Glomerular endothelial cell (primary cell): ENCODE measurements around the gene PPP1R18. TPM values are rescaled to one million over a fixed set of nuclear protein-coding genes. Genes with fewer than 3 reads are reported as not detected.

Experiments used
- DNase-seq: peaks from one replicate; pipeline ENCODE4 v3.0.0-alpha.2; 2011; ENCODE audit warnings: low read depth, low spot score; ENCODE audit errors: extremely low read depth
- total RNA-seq: library from RNA; depleted of rRNA; stranded (reverse); fragments of >200 nt; gene quantifications from 2 replicates; pipeline ENCODE4 v1.2.3, GENCODE V29; 2015

PPP1R18 gene
- total RNA-seq, 1 donor from 2014 or later: 147 TPM

DNA sequence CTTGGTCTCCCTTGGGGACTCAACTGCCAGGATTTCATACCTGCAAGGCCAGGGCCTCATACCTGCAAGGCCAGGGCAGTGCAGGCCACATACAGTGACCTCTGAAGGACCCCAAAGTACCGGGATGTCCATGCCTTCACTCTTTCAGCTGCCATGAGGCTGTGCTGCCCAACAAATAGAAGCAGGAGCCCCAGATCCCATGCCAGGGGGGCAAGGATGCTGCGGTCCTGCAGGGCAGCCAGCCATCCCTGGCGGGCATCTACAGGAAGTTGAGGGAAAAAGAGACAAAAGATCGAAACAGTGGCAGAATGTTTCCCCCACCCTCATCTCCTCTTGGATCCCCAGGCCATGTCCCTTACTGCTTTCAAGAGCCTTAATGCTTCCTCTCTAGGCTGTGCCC lies 3.5 kb upstream of the PPP1R18 start:
- DNase-seq: no peak

DNA sequence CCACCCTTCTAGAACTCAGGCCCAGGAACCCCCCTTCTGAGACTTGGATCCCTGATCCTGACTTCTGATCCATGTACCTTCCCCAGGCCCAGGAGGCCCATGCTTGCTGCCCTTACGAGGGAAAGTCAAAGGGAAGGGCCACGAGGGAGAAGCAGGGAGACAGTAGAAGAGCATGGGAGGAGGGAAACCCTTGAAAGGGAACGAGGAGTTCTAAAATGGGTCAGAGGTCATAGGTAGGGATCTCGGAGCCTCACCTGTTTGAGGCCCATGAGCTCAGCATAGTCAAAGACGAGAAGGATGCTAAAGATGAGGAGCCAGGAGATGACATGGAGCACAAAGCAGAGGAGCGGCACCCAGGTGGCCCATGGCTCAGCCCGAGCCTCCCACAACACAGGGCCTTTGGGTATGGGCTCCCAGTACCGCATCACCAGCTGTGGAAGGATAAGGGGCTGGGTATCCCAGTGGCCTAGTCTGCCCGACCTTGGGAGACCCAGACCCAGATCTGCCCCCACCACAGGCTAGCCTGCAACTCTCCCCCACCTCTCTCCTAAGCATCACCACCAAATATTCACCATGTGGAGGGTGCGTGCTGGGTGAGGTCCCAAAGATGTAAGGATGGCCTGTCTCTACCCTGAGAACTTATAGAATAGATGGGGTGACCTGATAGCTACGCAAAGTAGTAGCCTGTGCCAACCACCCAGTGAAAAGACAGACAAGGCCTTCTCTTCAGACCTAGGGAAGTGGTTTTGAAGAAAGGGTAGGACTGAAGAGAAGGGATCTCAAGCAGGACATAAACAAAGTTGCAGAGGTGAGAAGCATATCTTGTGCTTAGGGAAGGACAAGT lies 2.8 kb upstream of the PPP1R18 start:
- DNase-seq: no peak

DNA sequence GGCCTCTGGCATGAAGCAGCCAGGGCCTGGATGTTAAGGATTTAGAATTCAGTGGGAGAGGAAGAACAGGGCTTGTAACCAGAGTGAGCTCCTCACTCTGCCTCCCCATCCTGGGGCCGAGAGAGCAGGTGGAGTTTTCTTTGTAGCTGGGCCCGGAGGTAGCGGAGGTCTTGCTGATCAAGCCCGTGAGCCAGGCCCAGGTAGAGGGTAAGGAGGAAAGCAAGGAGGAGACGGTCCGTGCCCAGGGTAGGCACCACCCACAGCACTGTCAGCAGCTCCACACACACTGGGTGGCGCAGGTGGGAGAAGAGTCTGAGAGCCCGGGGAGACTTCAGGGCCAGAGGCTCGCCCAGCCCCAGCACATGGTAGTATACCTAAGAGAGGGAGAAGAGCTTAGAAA lies 2.1 kb upstream of the PPP1R18 start:
- DNase-seq: no peak

DNA sequence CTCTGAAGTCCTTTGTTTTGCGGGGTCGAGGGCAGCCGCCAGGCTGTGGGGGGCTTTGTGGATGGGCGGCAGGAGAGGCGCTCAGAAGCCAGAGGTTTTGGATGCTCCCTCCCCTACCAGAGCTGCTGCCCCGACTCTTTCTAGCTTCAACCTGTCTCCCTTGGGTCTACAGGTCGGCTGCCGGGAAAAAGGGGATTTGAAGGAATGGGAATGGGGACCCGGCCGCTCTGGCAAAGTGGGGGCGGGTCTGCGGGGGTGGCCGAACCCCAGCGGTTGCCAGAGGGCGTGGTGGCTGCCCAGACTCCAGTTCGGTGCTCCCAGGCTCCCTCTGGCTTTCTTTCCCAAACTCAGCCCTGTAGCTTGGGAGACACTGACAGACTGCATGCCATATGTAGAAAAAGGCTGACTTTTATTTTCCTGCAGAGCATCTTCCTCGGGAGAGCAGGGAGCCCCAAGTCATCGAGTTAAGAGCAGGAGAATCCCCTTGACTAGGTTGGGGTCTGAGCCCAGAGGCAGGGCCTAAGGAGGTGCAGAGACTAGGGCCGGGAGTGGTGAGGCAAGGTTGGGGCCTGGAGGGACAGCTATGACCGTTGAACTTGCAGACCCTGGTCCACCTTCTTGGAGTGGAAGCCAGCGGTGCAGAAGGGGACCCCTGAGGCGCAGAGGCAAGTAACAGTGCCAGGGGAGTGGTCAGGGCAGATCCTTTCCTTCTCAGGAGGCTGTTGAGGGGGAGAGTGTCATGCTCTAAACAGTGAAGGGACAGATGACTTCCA lies 1.4 kb upstream of the PPP1R18 start:
- DNase-seq: no peak

DNA sequence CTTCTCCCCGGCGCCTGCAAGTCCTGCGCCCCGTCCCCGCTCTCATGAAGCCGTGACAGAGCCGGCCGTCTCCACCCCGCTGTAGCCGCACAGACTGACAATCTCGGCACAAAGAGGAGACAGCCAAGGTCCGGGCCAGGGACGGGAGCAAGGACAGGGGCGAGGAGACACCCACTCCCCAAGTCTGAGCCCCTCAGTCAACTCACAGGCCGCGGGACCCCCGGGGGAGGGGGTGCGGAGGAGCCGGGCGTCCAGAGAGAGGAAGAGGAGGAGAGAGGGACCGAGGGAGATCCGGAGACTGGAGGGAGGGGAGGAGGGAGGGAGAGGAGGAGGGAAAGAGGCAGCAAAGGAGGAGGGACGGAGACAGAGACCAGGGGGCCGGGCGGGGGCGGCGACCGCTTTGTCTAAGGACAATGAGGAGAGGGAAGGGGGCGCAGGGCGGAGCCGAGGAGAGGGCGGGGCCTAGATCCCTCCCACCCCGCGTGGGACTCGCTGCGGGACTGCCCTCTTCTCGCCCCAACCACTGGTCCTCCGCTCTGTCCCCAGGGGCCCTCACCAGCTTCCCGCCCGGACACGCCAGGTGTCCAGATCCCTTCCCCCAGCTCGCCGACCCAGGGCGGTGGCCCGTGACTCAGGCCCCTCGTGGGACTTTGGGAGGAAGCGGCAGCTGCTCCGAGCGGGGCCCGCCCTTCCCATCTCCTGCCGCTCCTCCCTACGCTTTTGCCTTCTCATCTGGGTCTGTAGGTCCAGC lies 638 bp upstream of the PPP1R18 start:
- no peak for DNase-seq

DNA sequence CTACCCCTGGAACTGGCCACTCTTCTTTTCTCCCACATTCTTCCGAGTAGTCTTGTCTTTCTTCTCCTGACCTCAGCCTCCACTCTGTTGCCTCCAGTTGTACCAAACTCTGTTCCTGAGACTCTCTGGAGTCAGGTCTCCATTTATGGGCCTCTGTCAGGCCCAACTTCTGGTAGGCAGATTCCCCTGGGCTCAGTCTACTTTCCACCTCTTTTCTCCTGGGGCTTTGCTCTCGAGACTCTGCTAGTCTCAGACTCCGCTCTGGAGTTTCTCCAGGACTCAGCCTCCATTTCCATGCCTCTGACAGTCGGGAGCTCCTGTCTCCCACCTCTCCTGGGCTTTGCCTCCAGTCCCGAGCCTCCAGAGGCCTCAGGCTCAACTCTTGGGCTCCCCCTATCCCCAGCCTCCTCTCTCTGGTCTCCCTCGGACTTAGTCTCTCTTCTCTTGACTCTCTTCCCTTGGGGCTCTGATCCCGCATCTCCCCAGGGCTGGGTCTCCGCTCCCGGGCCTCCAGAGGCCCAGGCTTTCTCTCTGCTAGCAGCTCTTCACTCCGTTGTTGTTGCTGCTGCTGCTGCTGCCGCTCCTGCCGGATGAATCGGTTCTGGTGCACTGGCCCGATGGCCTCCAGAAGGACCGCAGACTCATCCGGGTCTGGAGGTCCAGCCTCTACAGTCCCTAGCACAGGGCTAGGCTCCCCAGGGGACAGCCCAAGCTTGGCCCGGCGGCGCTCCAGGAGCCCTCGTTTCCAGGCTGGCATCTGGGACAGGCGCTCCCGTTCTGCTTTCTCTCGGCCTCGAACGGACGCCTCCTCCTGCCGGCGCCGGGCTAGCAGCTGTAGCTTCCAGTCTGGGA lies 1.1 kb downstream of the PPP1R18 start:
- DNase-seq: no peak

DNA sequence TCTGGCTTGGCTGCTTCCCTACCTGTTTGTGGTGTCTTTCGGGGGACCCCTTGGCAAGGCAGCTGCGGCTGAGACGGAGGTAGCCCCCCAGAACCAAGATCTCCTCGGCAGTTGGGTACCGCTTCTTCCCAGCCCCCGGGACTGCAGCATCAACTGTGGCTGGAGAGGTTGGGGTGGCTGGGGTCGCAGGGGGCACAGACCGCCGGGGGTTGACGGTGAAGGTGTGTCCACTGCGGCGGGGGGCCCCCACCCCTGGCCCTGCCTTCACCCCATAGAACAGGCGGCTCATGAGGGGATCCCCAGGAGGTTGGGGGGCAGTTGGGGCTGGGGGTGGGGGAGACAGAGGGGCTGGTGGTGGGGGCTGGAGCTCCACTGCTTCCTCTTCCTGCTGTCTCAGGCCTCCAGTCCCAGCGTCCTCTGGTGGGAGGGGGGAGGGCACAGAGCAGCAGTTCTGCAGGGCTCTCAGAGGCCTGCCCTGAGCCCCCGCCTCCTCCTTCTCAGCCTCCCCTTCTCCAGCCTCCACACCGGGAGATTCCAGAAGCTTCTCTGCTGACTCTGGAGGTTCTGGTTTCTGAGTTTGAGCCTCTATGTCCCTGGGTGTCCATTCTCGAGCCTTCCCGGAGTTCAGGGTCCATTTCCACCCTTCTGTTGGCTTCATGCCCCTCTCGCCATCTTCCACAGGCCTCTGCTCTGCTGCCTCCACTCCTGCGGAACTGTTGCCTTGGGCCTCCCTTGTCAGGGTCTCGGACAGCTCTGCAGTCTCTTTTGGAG lies 1.9 kb downstream of the PPP1R18 start:
- no peak for DNase-seq

DNA sequence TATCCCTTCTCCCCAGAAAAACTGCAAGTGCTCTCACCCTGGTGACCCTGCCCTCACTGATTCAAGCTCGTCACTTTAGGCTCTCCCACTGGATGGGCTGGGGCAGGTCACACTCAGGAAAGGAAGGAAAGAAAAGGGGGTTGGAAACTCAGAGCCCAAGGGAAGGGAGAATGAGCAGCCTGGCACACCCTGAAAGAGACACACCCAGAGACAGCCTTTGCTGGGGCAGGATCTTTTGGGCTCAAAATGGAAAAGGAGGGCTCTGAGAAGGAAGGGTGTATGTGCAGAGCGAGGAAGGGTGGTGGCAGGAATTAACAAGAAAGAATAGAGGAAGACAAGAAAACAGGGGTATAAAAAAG lies 2.5 kb downstream of the PPP1R18 start:
- DNase-seq: no peak

DNA sequence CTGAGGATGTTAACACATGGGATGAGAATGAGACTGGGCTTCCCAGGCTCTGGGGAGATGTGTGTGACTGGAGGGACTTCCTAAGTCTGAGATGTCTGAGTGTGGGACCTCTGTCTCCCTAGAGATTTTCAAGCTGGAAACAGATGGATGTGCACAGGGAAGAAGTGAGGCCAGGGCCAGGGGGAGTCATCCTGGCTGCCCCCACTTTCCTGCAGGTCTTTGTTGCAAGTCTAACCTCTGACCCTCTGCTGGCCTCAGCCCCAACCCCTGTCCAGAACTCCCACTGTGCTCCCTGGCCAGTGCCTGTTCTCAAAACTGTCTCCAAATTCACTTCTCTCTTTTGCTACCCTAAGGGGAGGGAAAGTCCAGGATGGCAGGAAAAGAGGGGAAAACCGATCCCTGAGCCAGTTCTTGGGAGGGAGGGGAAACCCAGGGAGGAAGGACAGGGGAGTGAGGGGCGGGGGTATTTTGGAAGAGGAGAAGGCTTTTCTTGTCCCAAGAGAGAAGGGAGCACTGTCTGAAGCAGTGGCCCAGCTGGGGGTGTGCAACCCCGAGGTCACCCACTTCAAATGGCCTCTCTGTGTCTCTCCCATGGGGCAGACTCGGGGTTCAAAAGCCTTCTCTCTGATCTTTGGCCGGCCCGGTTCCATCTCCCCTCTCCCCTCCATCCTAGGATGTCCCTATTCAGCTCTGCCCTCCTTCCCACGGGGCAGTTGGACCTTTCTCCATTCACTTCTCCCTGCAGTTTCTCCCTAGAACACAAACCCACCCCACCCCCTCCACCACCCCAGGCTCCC lies 3.1 kb downstream of the PPP1R18 start:
- DNase-seq: no peak

DNA sequence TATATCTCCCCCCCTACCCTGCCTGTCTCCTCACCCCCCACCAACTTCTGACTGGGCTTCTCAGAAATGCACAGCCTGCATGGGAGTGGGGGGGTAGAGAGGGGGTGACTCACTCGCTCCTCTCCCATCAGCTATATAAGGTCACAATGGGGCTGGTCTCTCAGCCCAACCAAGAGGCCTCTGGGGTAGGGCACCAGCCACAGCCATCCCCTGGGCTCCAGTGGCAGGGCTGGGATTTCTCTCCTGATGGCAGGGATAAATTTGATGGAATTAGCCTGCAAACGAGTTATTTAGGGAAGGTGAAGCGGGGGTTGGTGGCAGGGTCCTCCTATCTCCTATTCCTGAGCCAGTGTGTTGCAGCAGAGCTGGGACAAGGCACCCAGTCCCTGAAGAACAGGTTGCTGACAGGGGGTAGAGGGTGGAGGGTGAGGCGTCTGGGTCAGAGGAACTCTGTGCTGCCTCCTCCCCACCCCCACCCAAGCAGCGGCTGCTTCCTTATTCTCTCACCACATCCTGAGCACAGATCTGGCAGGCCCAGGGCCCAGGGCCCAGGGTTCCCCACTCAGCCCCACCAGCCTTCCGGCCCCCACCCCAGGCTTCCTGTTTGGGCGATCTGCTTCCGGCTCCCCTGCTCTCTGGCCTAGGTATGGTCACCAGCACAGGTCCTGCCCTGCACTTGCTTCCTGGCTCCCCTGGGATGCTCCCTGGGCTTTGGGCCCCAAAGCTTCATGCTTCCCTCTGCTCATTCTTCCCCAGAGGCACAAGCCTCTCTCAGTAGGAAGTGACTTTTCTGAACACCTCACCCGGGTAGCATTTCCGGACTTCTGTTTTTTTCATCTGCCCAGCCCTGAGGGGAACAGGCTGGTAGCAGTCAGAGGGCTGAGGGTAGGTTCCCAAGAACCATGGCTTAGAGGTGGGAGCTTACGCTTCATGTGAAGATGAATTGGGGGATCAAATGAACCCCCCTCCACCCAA lies 4.0 kb downstream of the PPP1R18 start:
- DNase-seq: no peak

DNA sequence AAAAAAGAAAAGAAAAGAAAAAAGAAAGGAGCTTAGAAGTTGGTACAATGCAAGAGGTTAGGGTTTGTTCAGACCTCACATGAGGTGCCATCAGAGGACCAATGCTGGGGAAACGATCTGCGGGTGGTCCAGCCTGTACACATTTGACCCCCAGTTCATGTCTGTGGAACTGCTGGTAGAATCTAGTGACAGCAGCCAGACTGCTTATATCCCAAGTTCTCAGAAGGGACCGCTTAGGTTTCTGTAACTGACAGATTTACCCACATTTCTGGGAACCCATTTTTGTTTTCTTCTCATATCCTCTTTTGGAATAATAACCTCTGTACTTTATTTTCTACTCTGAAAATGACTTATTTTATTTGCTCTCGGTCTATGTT lies 4.7 kb downstream of the PPP1R18 start:
- no peak for DNase-seq

DNA sequence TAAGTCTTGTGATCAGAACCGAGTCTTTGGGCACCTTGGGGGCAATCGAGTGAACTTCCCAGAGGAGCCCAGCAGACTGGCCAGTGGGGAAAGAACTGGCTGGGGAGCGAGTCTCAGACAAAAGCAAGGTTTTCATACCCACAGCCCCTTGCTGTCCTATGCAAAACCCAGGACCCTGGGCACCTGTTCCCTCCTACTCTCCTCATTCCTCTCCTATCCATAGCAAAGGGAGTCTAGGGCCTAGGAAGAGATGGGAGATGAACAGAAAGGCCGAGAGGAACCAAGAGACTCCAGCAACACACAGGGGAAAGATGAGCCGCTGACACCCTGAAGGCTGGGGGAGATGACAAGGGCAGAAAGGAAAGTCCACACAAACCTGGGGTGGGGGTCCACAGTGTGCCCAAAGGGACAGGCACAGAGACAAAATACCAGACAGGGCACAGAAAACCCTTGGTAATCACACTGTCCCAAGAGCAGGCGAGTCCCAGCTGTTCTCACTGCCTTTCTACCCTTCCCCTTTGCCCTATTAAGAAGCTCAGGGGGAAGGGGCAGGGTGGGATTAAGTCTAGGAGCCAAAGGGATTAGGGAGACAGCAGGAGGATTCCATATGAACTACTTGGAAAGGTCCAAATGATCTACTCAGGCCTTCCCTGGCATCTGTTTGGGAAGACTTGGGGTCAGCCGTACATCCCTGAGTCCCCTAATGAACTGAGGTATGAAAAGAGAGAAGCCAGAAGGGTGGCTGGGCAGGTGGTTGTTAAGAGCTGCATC lies 6.5 kb downstream of the PPP1R18 start:
- DNase-seq: no peak

DNA sequence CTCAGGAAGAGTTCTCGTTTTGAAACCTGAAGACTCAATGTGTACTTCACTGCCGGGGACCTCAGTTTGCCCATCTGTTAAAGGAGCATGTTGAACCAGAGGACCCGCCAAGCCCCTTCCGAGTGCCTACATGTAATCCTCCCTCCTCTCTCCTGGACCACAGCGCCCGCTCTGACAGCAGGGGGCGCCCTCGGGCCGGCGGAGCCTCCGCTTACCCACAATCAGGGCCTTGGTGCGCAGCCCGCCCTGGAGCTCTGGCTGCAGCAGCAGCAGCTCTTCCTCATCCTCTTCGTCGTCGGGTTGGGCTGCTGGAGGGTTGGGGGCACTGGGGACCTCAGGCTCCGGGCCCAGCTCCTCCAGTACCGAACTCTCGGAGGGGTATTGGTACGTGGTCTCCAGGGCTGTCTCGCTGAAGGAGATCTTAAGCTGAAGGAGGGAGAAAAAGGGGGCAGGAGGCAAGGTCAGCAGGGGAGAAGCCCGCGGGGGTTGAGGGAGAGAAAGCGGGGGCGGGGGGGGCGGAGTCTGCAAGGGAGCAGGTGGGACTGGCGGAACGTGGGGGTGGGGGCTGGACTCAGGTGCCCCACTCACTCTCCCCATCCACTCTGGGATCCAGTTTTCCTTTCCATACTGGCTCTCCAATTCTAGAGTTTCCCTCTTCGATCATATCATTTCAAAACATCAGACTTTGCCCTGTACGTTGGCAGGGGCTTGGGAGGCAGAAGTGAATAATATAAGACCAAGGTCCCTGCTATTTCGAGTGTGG lies 7.3 kb downstream of the PPP1R18 start:
- no peak for DNase-seq

DNA sequence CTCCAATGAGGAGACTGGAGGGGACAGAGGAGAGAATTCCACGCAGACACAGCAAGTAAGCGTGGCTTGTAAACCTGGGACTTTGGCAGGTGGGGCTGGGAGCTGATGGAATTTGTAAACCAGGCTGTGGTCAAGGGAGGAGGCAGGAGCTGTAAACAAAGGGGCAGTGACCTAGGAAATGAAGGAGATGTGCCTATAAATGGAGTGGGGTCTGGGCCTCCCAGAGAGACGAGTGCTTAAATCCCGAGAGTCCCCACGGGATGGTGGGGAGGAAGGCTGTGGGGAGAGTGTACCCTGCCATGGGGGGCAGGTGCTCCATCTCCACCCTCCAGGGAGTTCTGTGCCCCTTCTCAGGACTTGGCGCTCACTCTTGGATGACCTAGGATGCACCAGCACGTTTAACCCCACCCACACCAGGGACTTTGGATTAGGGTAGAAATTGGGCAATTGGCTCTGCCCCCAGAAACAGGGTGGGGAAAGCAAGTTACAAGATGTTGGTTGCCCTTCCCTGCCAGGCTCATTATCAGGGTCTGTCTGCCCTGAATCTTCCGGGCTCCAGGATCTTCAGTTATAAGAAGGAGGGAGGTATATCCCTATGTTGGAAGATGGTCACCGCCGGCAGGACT lies 9.7 kb downstream of the PPP1R18 start:
- no peak for DNase-seq

DNA sequence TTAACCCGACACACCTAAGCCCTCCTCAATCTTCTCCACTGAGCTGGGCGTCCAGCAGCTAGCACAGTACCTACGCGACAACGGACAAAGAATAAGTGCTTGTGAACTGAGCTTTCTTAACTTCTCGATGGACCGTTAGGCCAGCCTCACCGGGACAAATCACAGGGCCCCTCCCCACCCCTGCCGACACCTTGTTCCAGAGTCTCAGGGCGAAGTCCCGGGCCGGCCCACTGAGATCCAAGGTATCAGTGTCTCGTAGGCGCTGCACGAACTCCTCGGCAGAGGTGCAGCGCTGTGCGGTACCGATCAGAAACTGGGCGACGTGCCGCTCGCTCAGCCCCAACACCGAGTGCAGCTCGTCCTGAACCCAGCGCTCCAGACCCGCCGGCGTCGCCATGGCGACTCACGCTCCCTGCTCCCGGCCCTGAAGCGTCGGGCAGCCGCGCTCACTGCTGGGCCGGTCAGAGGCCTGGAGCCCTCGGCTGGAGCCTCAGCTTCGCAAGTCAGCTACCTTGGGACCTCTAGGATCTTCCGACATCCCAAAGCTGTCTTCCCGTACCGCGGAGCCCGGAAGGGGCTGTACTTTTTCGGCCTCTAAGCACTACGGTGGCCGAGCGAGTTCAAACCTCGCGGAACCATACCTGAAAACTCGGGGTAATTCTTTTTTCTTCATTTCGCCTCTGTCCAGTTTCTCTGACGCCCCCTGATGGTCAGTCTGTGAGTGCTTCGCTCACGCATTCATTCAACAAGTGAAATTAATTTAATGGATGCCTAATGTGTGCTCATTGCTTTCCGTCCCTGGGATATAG lies 13.8 kb downstream of the PPP1R18 start, which contains the start of gene DHX16:
DHX16 (minus strand) TSS at position 562 of the 809 bp plus-strand sequence; CDS start at position 397, 165 bp downstream.
- DNase-seq: peak; percentile 98
